K562 (cell line): Measurements from ENCODE around the gene TP53I13. TPM values are rescaled to one million over a fixed set of nuclear protein-coding genes. Genes with fewer than 3 reads are reported as not detected.

ENCODE experiments used
- NONO ChIP-seq, 2 experiments: fragments of 200-400 bp in 1 of 2; fragments of 450-650 bp in 1 of 2; formaldehyde crosslinking in 1 of 2; IDR thresholded peaks; 2 replicates each; pipeline ENCODE4 v1.6.1; 2017; ENCODE audit warnings: low read depth in 2 of 2, mild to moderate bottlenecking in 2 of 2, moderate library complexity in 2 of 2, low read length in 1 of 2
- RBM22 ChIP-seq: fragments of 200-400 bp; formaldehyde crosslinking; IDR thresholded peaks from 2 replicates; pipeline ENCODE4 v1.6.1; 2018; ENCODE audit warnings: low read length, low read depth; ENCODE audit not compliant: poor library complexity, severe bottlenecking
- RCOR1 ChIP-seq, 2 experiments: IDR thresholded peaks; 2 replicates each; pipeline ENCODE4 v1.6.1; 2012; ENCODE audit warnings: low read depth in 2 of 2, low read length in 2 of 2, borderline replicate concordance in 1 of 2, improper control_type of control experiment in 1 of 2
- SRF ChIP-seq, 2 experiments: fragments of 250-450, 450-650 bp in 1 of 2; sonication (Bioruptor Pico) in 1 of 2; sonication (generic) in 1 of 2; formaldehyde crosslinking; IDR thresholded peaks; 2 replicates each; pipeline versions ENCODE4 v1.5.0 to v1.5.1; 2020 to 2022; ENCODE audit warnings: mild to moderate bottlenecking in 1 of 2, missing genetic modification reagents in 1 of 2
- TEAD4 ChIP-seq, 2 experiments: sonication (generic) in 1 of 2; formaldehyde crosslinking in 1 of 2; IDR thresholded peaks; 2 replicates each; pipeline versions ENCODE4 v1.6.1 to v1.8.0; 2012 to 2022; ENCODE audit warnings: borderline replicate concordance in 1 of 2, inconsistent platforms in 1 of 2, low read length in 1 of 2, mild to moderate bottlenecking in 1 of 2, missing genetic modification reagents in 1 of 2
- TRIM28 ChIP-seq: fragments of 450-650 bp; IDR thresholded peaks from 2 replicates; pipeline ENCODE4 v1.6.1; 2017
- polyA plus RNA-seq, 8 experiments: library from polyadenylated mRNA; depleted of rRNA in 4 of 8; stranded (reverse) in 5 of 8; unstranded in 3 of 8; fragments of >200 nt; fragmentation: Nextera tagmentation in 2 of 8; fragmentation: Illumina TruSeq in 1 of 8; extraction: Ambion mirVana in 2 of 8; extraction: Trizol in 1 of 8; gene quantifications; 2 replicates each; pipeline versions ENCODE4 v1.2.1 to v1.2.3, GENCODE V29; 2011 to 2014; ENCODE audit warnings: inconsistent platforms in 1 of 8, missing spikeins in 1 of 8
- total RNA-seq, 7 experiments: library from RNA; depleted of rRNA in 6 of 7; stranded (reverse); fragments of >200 nt in 6 of 7; fragmentation: Illumina TruSeq in 2 of 7; extraction: Trizol in 2 of 7; gene quantifications; 2 replicates each; pipeline versions ENCODE4 v1.2.1 to v1.2.3, GENCODE V29; 2011 to 2021; ENCODE audit warnings: low replicate concordance in 1 of 7
- TF ChIP-seq, protein P1 (sequence below): fragments of 250-450 bp; sonication (Bioruptor Pico); IDR thresholded peaks from 2 replicates; pipeline ENCODE4 v1.8.0; 2022; ENCODE audit warnings: inconsistent platforms
- TF ChIP-seq, protein P2 (sequence below), 3 experiments: fragments of 200-800 bp in 1 of 3; fragments of 250-450 bp in 1 of 3; fragments of 450-650 bp in 1 of 3; sonication (Bioruptor Pico) in 1 of 3; sonication (Bioruptor generic) in 1 of 3; formaldehyde crosslinking in 1 of 3; IDR thresholded peaks; 2 replicates each; pipeline versions ENCODE4 v1.6.1 to v1.8.0; 2016 to 2022; ENCODE audit warnings: mild to moderate bottlenecking in 2 of 3, missing genetic modification characterization in 2 of 3, missing compliant biosample characterization in 1 of 3, moderate library complexity in 1 of 3
- TF ChIP-seq, protein P3 (sequence below): fragments of 450-650 bp; IDR thresholded peaks from 2 replicates; pipeline ENCODE4 v1.6.1; 2017; ENCODE audit warnings: mild to moderate bottlenecking, moderate library complexity
- TF ChIP-seq, protein P4 (sequence below): IDR thresholded peaks from 2 replicates; pipeline ENCODE4 v1.6.1; 2011; ENCODE audit warnings: borderline replicate concordance, low read depth, mild to moderate bottlenecking, moderate library complexity, low read length; ENCODE audit not compliant: insufficient read depth, poor library complexity, severe bottlenecking
- TF ChIP-seq, protein P5 (sequence below): fragments of 450-650 bp; IDR thresholded peaks from 2 replicates; pipeline ENCODE4 v1.6.1; 2014; ENCODE audit warnings: low read depth, mild to moderate bottlenecking, moderate library complexity, borderline replicate concordance
- TF ChIP-seq, protein P6 (sequence below): IDR thresholded peaks from 2 replicates; pipeline ENCODE4 v1.6.1; 2014; ENCODE audit warnings: antibody characterized with exemption

Gene TP53I13
- total and polyA plus RNA-seq, 9 of the 15 experiments (the other 6 are each of a cell fraction or from before 2014, with no cell fraction given) = 0.08 to 28.3 (median 9.1) TPM

DNA sequence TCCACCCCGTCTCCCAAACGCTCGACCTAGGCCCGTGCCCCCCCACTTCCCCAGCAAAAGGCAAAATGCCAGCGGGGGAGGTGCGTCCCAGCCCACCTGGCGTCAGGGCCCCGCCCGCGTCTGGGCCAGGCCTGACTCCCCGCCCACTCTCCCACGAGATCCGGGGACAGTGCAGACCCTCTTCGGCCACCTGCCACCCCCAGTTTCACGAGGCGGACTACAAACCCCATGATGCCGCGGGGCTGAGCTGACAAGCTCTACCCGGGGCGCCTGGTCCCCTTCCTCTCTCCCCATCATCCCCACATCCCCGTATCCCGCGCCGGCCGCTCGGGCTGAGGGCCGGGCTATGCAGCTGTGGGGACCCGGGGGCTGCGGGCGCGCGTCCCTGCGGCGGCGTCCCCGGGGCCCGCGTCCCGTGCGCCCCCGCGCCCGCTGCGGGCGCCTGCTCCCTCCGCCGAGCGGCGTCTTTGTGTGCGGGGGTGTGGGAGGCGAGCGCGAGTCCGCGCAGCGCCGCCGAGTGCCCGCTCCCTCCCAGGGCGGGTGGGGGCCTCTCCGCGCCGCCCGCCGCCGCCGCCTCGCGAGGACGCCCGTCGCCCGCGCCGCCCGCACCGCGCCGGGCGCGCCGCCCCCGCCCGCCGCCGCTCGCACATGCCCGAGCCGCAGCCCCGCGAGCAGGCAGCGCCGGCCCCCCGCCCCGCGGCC lies 24.5 kb downstream of the TP53I13 start, which contains the start of gene ANKRD13B (continued):
- TF ChIP-seq, protein P1, sequence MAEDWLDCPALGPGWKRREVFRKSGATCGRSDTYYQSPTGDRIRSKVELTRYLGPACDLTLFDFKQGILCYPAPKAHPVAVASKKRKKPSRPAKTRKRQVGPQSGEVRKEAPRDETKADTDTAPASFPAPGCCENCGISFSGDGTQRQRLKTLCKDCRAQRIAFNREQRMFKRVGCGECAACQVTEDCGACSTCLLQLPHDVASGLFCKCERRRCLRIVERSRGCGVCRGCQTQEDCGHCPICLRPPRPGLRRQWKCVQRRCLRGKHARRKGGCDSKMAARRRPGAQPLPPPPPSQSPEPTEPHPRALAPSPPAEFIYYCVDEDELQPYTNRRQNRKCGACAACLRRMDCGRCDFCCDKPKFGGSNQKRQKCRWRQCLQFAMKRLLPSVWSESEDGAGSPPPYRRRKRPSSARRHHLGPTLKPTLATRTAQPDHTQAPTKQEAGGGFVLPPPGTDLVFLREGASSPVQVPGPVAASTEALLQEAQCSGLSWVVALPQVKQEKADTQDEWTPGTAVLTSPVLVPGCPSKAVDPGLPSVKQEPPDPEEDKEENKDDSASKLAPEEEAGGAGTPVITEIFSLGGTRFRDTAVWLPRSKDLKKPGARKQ = no peak
- TF ChIP-seq RCOR1 (IDR thresholded peaks at IDR 0.05; ENCODE audit: borderline replicate concordance in 1 of 2, low read depth in 2 of 2, low read length in 2 of 2) = peak in 1 of 2 experiments; percentile 45; a peak in 1 of 4 replicates
- TF ChIP-seq NONO (IDR thresholded peaks at IDR 0.05; ENCODE audit: low read depth in 2 of 2, low read length in 1 of 2) = peak in 1 of 2 experiments; percentile 69; a peak in 1 of 4 replicates
- TF ChIP-seq, protein P2, sequence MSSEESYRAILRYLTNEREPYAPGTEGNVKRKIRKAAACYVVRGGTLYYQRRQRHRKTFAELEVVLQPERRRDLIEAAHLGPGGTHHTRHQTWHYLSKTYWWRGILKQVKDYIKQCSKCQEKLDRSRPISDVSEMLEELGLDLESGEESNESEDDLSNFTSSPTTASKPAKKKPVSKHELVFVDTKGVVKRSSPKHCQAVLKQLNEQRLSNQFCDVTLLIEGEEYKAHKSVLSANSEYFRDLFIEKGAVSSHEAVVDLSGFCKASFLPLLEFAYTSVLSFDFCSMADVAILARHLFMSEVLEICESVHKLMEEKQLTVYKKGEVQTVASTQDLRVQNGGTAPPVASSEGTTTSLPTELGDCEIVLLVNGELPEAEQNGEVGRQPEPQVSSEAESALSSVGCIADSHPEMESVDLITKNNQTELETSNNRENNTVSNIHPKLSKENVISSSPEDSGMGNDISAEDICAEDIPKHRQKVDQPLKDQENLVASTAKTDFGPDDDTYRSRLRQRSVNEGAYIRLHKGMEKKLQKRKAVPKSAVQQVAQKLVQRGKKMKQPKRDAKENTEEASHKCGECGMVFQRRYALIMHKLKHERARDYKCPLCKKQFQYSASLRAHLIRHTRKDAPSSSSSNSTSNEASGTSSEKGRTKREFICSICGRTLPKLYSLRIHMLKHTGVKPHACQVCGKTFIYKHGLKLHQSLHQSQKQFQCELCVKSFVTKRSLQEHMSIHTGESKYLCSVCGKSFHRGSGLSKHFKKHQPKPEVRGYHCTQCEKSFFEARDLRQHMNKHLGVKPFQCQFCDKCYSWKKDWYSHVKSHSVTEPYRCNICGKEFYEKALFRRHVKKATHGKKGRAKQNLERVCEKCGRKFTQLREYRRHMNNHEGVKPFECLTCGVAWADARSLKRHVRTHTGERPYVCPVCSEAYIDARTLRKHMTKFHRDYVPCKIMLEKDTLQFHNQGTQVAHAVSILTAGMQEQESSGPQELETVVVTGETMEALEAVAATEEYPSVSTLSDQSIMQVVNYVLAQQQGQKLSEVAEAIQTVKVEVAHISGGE (CRISPR knock-in tag; IDR thresholded peaks at IDR 0.05) = peak in 1 of 3 experiments; percentile 62; a peak in 1 of 6 replicates
- no peak for TF ChIP-seq TEAD4 (IDR thresholded peaks at IDR 0.05; ENCODE audit: low read length)
- no peak for TF ChIP-seq TEAD4 (CRISPR knock-in tag; IDR thresholded peaks at IDR 0.05; ENCODE audit: borderline replicate concordance)
- no peak for TF ChIP-seq RBM22
- no peak for TF ChIP-seq SRF (CRISPR knock-in tag; IDR thresholded peaks at IDR 0.05)
- TF ChIP-seq, protein P3, sequence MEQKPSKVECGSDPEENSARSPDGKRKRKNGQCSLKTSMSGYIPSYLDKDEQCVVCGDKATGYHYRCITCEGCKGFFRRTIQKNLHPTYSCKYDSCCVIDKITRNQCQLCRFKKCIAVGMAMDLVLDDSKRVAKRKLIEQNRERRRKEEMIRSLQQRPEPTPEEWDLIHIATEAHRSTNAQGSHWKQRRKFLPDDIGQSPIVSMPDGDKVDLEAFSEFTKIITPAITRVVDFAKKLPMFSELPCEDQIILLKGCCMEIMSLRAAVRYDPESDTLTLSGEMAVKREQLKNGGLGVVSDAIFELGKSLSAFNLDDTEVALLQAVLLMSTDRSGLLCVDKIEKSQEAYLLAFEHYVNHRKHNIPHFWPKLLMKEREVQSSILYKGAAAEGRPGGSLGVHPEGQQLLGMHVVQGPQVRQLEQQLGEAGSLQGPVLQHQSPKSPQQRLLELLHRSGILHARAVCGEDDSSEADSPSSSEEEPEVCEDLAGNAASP = no peak
- TF ChIP-seq, protein P4, sequence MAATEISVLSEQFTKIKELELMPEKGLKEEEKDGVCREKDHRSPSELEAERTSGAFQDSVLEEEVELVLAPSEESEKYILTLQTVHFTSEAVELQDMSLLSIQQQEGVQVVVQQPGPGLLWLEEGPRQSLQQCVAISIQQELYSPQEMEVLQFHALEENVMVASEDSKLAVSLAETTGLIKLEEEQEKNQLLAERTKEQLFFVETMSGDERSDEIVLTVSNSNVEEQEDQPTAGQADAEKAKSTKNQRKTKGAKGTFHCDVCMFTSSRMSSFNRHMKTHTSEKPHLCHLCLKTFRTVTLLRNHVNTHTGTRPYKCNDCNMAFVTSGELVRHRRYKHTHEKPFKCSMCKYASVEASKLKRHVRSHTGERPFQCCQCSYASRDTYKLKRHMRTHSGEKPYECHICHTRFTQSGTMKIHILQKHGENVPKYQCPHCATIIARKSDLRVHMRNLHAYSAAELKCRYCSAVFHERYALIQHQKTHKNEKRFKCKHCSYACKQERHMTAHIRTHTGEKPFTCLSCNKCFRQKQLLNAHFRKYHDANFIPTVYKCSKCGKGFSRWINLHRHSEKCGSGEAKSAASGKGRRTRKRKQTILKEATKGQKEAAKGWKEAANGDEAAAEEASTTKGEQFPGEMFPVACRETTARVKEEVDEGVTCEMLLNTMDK = peak; percentile 60
- TF ChIP-seq, protein P5, sequence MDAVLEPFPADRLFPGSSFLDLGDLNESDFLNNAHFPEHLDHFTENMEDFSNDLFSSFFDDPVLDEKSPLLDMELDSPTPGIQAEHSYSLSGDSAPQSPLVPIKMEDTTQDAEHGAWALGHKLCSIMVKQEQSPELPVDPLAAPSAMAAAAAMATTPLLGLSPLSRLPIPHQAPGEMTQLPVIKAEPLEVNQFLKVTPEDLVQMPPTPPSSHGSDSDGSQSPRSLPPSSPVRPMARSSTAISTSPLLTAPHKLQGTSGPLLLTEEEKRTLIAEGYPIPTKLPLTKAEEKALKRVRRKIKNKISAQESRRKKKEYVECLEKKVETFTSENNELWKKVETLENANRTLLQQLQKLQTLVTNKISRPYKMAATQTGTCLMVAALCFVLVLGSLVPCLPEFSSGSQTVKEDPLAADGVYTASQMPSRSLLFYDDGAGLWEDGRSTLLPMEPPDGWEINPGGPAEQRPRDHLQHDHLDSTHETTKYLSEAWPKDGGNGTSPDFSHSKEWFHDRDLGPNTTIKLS = peak; percentile 56; the same call in 1 of the 2 replicates
- TF ChIP-seq, protein P6, sequence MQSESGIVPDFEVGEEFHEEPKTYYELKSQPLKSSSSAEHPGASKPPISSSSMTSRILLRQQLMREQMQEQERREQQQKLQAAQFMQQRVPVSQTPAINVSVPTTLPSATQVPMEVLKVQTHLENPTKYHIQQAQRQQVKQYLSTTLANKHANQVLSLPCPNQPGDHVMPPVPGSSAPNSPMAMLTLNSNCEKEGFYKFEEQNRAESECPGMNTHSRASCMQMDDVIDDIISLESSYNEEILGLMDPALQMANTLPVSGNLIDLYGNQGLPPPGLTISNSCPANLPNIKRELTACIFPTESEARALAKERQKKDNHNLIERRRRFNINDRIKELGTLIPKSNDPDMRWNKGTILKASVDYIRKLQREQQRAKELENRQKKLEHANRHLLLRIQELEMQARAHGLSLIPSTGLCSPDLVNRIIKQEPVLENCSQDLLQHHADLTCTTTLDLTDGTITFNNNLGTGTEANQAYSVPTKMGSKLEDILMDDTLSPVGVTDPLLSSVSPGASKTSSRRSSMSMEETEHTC = no peak
- TF ChIP-seq TRIM28 = no peak
